Measurements from ENCODE around the gene VOPP1.

The VOPP1 gene

DNA sequence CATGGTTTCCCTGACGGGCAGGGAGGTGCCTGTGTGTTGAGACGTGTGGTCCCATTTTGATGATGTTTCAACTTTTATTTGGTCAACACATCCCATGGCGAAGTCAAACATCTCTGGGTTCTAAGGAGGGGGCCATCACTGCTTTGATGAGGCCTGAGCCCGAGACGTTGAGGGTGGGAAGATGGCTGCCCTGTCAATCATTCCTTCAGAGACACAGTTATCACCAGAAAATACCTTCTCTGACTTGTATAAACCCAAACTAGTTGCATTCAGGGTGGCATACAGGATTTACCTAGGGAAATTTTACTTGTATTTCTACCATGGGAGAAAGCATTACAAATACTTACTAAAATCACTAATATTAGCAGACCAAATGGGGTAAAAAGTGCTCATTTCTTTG is 64.6 kb downstream of the VOPP1 start:
- no peak for DNase-seq

DNA sequence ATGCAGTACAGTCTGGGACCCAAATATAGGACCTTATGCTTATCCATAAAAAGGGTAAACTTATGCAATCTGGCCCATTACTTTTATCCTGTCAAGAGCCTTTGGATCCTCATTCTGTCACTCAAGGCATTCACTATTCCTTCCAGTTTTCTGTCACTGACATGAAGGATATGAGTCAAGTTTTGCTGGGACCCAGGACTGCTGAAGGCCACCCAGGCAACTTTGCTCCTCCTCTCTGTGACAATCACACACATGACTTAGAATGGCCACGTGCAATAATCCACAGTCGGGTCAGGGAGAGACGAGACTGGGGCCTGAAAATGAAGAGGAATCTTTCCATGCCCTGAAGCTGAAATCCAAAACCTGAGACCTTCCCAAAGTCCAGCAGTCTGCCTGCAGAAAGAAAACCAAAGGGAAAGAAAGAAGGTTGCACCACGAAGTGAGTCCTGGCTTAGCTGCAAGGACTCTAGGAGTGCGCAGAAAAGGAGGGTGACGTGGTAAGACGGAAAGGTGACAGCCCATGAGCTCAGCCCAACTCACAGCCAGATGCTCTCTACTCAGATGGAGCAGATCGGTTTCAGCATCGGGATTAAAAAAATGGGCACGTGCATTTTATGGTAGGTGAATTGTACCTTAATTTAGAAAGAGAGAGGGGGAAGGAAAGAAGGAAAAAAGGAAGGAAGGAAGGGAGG is 67.2 kb downstream of the VOPP1 start:
- no peak for DNase-seq

DNA sequence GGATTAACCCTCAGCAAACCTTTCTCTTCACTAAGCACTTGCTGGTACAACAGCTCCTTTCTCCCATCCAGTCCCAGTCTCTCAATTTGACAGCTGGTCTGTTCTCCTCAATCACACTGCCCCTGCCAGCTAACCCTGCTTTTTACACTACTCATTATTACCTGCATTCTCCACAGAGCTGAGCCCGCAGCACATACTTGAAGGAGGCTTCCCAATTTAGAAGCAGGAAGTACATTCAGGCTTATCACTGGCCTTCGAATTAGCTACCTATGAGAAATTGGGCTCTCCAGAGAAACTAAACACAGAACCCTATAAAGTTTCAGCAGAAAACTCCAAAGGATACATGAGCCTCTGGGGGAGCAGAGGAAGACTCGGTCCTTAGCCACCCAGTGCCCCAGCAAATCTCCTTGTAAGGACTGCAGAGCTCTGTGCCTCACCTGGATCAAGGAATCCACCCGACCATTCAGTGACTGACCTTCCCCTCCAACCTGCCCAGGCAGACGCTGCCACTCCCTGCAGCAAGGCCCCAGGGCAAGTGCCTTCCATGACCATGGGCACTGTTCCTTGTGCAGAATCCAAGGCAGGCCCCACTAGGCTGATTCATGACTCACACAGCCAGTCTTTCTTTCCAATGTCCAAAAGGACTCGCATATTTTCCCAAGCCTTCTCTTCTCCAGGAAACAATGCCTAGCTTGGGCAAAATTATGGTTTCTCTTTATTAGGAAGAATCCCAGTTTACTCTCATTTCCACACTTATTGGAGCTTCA is 68.0 kb downstream of the VOPP1 start:
- peak; percentile 67 for DNase-seq

GRCh38 chr7:55502858-55503440 is 69.4 kb downstream of the VOPP1 start:
- no peak for DNase-seq

- no peak for DNase-seq
Observed at GRCh38 chr7:55502124-55502857, 70.0 kb downstream of the VOPP1 start.

GRCh38 chr7:55501611-55502010 is 70.7 kb downstream of the VOPP1 start:
- DNase-seq, result no peak

GRCh38 chr7:55500117-55500756 is 72.1 kb downstream of the VOPP1 start:
- no peak for DNase-seq

DNA sequence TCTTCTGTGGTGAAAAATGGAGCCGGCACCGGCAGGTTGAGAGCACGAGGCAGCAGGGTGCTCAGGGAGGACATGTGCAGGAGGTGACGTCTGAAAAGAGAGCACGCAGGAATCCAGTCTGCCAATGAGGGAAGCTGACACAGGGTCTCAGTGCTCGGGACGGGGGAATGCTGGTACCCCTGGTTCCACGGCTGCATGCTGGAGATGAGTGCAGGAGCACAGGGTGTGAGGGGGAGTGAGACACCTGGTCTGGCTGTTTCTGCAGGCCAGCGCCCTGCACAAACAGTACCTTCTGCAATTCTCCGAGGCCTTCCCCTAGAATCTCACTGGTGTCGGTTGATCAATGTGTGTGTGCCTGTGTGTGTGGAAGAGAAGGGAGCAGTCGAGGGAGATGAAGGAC is 72.7 kb downstream of the VOPP1 start:
- no peak for DNase-seq

GRCh38 chr7:55498770-55499169 is 73.5 kb downstream of the VOPP1 start:
- no peak for DNase-seq

DNA sequence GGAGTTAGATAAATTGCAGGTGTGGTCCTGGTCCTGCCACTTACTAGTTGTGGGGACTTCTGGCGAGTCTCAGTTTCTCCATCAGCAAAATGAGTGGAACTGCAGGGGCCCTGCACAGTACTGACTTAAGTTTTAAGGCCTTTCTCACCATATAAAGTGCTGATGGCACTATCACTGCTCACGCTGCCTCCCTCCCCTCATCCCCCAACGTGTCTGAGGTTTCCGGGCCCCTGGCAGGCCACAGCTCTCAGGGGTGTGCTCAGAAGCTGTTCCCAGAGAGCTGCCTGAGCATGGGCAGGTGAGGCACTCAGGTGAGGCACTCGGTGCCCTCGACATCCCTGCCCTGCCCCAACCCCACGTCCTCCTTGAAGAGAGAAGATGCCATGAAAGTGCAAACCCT is 74.2 kb downstream of the VOPP1 start:
- DNase-seq, result no peak

DNA sequence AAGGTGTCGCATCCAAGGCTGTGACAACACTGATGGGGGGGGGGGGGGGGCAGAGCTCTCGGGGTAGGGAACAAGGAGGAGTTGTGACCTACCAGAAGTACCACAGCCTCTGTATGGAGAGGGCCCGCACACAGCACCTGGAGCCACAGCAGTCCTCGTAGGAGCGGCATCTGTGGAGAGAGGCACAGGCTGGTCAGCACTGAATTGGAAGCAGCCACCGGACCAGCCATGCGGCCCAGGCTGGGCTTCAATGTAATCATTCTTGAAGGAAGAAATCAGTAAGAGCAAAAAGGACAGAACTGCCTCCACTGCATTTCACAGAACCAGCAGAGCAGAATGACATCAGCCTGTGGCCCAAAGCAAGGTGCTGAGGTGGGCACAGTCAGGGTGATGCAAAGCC is 74.8 kb downstream of the VOPP1 start:
- no peak for DNase-seq

DNA sequence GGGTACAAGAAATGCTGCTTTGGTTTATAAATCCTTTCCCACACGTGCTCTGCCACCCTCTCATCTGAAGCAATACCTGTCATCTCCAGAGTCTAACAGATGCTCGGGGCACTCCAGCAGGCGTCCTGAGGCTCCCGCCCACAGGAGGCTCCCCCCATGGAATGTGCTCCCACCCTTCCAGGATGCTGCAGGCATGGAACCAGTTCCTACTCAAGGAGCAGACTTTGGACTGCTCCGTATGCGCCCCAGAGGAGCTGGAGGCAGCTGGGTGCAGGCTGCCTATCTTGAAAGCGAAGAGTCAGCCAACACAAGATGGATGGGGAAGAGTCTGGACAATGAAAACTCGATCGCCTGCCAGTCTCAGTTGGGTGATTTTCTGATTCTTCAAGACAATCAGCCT is 75.4 kb downstream of the VOPP1 start:
- DNase-seq, result no peak

DNA sequence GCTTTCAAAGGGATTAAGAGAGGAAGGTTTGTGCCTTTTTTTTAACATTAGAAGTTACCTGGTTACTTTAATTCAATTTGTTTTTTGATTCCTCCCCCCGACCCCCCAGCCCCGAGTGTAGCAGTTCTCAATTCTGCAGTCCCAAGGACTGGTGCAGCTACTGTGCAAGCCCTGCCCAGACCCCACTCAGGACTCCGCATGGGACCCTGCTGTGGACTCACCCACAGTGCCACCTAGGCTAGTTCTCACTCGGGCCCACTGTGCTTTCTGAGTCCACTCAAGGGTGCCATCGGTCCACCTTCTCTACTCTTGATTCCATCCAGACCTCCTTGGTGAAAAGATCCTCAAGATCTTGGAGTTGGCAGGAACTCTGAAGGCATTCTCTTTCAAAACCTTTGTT is 77.4 kb downstream of the VOPP1 start:
- no peak for DNase-seq

DNA sequence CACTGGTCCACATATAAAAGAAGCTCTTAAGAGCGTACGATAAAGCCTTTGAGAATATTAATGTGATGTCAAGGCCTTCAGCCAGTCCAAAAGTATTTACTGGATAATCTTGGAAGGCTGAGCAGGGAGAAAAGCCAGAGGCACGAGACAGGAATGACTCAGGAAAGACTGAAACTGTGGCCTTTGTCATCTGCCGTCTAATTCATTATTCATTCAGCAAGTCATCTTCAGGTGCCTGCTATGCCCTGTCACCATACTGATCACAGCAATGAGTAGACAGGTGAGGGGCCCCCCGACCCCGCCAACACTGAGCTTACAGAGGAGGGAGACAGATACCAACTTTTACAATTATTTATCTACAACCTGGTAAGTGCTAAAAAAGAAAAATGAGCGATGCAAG is 78.9 kb downstream of the VOPP1 start:
- no peak for DNase-seq

DNA sequence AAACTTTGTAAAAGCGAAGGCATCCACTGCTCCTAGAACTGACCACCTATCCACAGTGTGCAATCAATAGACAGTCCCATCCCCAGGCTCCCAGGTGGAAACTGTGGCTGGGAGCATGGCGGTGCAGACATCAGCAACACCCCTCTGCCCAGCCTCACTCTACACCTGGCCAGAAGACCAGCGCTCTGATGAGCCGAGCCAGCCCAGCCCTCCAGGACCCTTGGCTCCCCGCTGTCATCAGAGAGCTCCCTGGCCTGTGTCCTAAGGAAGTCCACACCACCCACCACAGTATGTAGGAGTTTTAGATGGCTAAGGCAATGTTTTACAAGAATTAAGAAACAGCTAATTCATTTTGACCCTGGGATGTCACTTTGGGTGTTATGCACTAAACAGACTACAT is 81.0 kb downstream of the VOPP1 start:
- DNase-seq, result no peak

DNA sequence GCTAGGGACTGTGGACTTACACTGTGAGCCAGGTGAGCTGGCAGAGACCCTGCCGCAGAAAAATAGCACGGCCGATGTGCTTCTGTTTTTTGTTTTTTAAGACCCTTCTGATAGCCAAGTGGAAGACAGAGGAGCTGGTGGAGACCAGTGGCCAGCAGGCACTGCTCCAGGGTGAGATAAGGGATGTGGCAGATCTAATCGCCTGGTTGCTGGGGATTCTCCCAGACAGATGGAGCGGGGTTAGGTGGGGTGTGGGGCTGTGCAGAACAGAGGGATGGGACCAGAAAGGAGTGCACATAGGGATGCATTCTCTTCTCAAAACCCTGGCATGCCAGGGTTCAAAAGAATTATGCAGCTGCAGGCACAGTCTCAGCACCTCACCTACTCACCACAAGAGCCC is 82.2 kb downstream of the VOPP1 start:
- no peak for DNase-seq

DNA sequence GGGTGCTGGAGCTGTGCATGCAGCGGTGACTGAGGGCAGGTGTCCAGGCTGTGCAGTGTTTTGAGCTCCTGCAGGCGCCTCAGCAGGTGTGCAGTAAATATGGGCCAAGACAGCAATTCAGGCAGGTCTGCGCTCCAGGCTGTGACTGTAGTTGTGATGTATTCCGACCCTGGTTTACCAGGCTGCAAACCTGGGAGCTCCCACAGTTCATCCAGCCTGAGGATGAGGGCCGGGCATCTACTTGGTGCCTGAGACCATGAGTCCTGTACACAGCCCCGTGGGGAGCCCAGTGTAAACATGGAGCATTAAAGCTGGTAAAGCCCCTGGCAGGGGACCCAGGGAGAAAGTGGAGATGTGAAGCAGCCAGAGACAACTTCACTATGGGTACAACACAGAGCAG is 82.8 kb downstream of the VOPP1 start:
- DNase-seq, result no peak

DNA sequence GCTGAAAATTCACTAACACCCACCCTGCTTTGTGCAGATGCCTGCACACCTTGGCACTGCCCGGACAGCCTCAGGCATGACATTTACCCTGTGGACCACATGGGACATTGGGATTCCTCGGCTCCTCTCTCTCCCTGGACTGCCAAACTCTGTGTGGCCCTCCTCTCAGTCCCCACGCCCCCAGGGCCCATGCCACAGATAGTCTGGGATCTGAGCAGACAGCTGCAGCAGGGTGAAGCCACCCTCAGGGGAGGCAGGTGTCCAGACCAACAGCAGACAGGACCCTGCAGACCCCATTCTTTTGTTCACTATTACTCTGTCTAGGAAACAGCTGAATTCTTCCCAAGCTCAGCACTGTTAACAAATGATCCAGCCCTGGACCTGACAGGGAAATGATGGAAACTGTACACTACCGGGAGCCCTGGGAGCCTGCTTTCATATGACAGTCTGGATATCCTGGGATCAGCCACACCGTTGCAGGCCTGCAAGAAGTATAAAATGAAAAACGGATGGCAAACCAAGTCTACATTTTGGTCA is 83.4 kb downstream of the VOPP1 start:
- no peak for DNase-seq

DNA sequence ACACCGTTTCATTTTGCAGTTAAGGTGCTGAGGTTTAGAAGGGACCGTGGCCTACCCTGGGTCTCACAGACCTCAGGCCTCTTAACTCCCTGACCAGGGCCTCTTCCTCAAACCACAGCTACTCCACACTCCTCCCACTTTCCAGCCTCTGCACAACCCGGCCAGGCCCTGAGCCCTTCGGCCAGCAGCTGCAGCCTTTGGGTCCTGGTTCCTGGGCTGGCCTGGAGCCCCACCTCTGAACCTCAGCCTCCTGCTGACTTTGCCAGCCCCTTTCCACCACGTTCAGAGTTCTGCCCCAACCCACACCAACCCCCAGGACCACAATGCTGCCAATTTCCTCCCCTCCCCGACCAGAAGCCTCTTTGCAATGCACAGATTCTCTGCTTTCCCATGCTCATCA is 84.1 kb downstream of the VOPP1 start:
- DNase-seq, result no peak

DNA sequence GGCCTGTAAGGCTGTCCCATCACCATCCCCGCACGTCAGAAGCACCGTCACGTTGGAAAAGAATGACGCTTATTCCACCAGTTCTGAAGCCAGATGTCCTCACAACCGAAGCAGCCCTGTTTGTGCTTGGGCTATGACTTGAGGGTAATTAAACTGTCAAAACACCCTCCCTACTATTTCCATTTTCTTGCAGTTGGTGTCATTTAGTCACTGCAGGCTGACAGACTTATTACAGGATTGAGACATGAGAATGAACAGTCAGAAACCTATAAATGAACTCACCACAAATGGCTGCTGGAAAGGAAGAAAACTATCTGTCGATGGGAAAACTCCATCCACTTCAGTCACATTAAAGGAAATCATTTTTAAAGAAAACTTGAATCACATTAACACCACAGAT is 85.3 kb downstream of the VOPP1 start:
- no peak for DNase-seq

- no peak for DNase-seq
Observed at GRCh38 chr7:55486192-55486590, 86.1 kb downstream of the VOPP1 start.

GRCh38 chr7:55485501-55486191 is 86.7 kb downstream of the VOPP1 start:
- no peak for DNase-seq

All from fibroblast of skin of back (primary cell).